Esophagus squamous epithelium (tissue), 4 donors: ENCODE data around the gene PTPRM.

ENCODE experiments used
- POLR2A ChIP-seq, 4 donors: fragments of 450-650 bp; IDR thresholded peaks; one replicate each; pipeline ENCODE4 v1.6.1; 2017; ENCODE audit warnings: antibody characterized with exemption in 4 of 4, mild to moderate bottlenecking in 4 of 4, moderate library complexity in 3 of 4
- TF ChIP-seq, protein P1 (sequence below), 6 experiments: fragments of 450-650 bp in 4 of 6; fragments of 200-600 bp in 2 of 6; sonication (generic) in 2 of 6; IDR thresholded peaks; one replicate each; pipeline ENCODE4 v1.5.1; 2016 to 2019; ENCODE audit warnings: antibody characterized with exemption in 6 of 6, mild to moderate bottlenecking in 4 of 6, moderate library complexity in 4 of 6

DNA sequence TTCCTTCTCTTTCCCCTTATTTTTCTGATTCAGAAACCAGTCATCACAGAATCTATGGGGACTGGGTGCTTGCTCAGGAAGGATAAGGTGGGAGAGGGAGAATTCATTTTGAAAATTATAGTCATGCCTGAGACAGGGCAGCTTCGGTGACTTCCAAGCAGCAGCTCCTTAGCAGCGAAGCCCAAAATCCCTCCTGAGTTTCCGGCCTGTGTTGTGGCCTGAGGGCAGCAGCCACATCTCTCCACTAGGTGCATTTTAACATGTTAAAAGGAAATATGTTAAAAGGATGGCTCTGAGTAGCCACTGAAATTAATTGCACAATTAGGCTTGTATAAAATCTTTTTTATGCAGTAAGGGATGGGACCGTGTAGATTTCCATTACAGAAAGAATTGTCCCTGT, 835.1 kb downstream of the PTPRM start:
- TF ChIP-seq, protein P1, sequence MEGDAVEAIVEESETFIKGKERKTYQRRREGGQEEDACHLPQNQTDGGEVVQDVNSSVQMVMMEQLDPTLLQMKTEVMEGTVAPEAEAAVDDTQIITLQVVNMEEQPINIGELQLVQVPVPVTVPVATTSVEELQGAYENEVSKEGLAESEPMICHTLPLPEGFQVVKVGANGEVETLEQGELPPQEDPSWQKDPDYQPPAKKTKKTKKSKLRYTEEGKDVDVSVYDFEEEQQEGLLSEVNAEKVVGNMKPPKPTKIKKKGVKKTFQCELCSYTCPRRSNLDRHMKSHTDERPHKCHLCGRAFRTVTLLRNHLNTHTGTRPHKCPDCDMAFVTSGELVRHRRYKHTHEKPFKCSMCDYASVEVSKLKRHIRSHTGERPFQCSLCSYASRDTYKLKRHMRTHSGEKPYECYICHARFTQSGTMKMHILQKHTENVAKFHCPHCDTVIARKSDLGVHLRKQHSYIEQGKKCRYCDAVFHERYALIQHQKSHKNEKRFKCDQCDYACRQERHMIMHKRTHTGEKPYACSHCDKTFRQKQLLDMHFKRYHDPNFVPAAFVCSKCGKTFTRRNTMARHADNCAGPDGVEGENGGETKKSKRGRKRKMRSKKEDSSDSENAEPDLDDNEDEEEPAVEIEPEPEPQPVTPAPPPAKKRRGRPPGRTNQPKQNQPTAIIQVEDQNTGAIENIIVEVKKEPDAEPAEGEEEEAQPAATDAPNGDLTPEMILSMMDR (IDR thresholded peaks at IDR 0.05): no peak
- TF ChIP-seq POLR2A (IDR thresholded peaks at IDR 0.05): no peak
